T-helper 1 cell treated with Interleukin-12 subunit alpha and Interleukin-12 subunit beta and Interleukin-4 antibody, amounts not matched to agents 30 μg/mL and 1 μg/mL, for 36 hours (primary cell): ENCODE measurements around the gene APOM.

ENCODE experiments used
- H3K27ac Mint-ChIP-seq: one replicate; pipeline ENCODE4 v1.8.0; 2021; ENCODE audit warnings: mild to moderate bottlenecking, mixed read lengths
- H3K27me3 Mint-ChIP-seq: one replicate; pipeline ENCODE4 v1.8.0; 2021; ENCODE audit warnings: low read depth, mixed read lengths
- H3K36me3 Mint-ChIP-seq: one replicate; pipeline ENCODE4 v1.8.0; 2021; ENCODE audit warnings: low read depth, mixed read lengths
- H3K4me1 Mint-ChIP-seq: one replicate; pipeline ENCODE4 v1.8.0; 2021; ENCODE audit warnings: low read depth, mixed read lengths
- H3K4me3 Mint-ChIP-seq: one replicate; pipeline ENCODE4 v1.8.0; 2021; ENCODE audit warnings: mild to moderate bottlenecking, moderate library complexity, mixed read lengths
- H3K9me3 Mint-ChIP-seq: one replicate; pipeline ENCODE4 v1.8.0; 2021; ENCODE audit warnings: mixed read lengths

Gene APOM

GRCh38 chr6:31659649-31660380 is 4.1 kb downstream of the APOM start:
- peaks cover 57% of the 10 kb centered on the region for H3K36me3 Mint-ChIP-seq
- peak overlapping the region; percentile 88 for H3K27ac Mint-ChIP-seq
- no peaks in the 10 kb centered on the region for H3K27me3 Mint-ChIP-seq
- no peaks in the 10 kb centered on the region for H3K9me3 Mint-ChIP-seq
- peak overlapping the region; percentile 93 for H3K4me3 Mint-ChIP-seq
- H3K4me1 Mint-ChIP-seq: peaks cover 60% of the 10 kb centered on the region

- Mint-ChIP-seq H3K36me3 (peaks cover 55% of the 10 kb centered on the region), H3K27me3 (no peaks in the 10 kb centered on the region), H3K27ac (peak within 1 kb of the TSS; percentile 88), H3K4me3 (peak within 1 kb of the TSS; percentile 93), H3K9me3 (no peaks in the 10 kb centered on the region), H3K4me1 (peaks cover 58% of the 10 kb centered on the region)
These were observed 4.9 kb downstream of the APOM start, which contains the start of gene C6orf47 for GRCh38 chr6:31660381-31661261. Gene C6orf47 (minus strand): TSS chr6:31660778. CDS start chr6:31659947, 831 bp downstream.

GRCh38 chr6:31661262-31662123 is 5.8 kb downstream of the APOM start:
- H3K4me3 Mint-ChIP-seq: peak overlapping the region; percentile 93
- no peaks in the 10 kb centered on the region for H3K9me3 Mint-ChIP-seq
- H3K27ac Mint-ChIP-seq: peak overlapping the region; percentile 73
- H3K27me3 Mint-ChIP-seq: no peaks in the 10 kb centered on the region
- peaks cover 60% of the 10 kb centered on the region for H3K4me1 Mint-ChIP-seq
- peaks cover 58% of the 10 kb centered on the region for H3K36me3 Mint-ChIP-seq

GRCh38 chr6:31662124-31662723 is 6.5 kb downstream of the APOM start:
- Mint-ChIP-seq H3K27ac (no peak overlapping the region), H3K4me1 (peaks cover 63% of the 10 kb centered on the region), H3K36me3 (peaks cover 59% of the 10 kb centered on the region), H3K27me3 (no peaks in the 10 kb centered on the region), H3K4me3 (peak overlapping the region; percentile 44), H3K9me3 (no peaks in the 10 kb centered on the region)

- Mint-ChIP-seq H3K4me1 (peaks cover 61% of the 10 kb centered on the region), H3K4me3 (peak overlapping the region; percentile 95), H3K27ac (peak overlapping the region; percentile 95), H3K9me3 (no peaks in the 10 kb centered on the region), H3K36me3 (peaks cover 59% of the 10 kb centered on the region), H3K27me3 (no peaks in the 10 kb centered on the region)
These were observed 7.6 kb downstream of the APOM start for GRCh38 chr6:31663126-31663960.

GRCh38 chr6:31663961-31664789 is 8.5 kb downstream of the APOM start:
- Mint-ChIP-seq H3K4me3 (peak overlapping the region; percentile 95), H3K27ac (peak overlapping the region; percentile 95), H3K9me3 (no peaks in the 10 kb centered on the region), H3K27me3 (no peaks in the 10 kb centered on the region), H3K4me1 (peaks cover 59% of the 10 kb centered on the region), H3K36me3 (peaks cover 63% of the 10 kb centered on the region)

GRCh38 chr6:31664790-31665500 is 9.3 kb downstream of the APOM start, which contains the start of gene GPANK1:
Gene GPANK1 (minus strand): TSS chr6:31664997. CDS start chr6:31664478, 519 bp downstream.
- no peaks in the 10 kb centered on the region for H3K9me3 Mint-ChIP-seq
- H3K27ac Mint-ChIP-seq: peak within 1 kb of the TSS; percentile 95
- peaks cover 52% of the 10 kb centered on the region for H3K4me1 Mint-ChIP-seq
- peak within 1 kb of the TSS; percentile 95 for H3K4me3 Mint-ChIP-seq
- H3K27me3 Mint-ChIP-seq: no peaks in the 10 kb centered on the region
- peaks cover 69% of the 10 kb centered on the region for H3K36me3 Mint-ChIP-seq

GRCh38 chr6:31665501-31666336 is 10.0 kb downstream of the APOM start, which contains the start of gene CSNK2B:
Gene CSNK2B (plus strand): TSS chr6:31666080. CDS start chr6:31666832, 752 bp downstream.
- peak within 1 kb of the TSS; percentile 95 for H3K4me3 Mint-ChIP-seq
- peaks cover 74% of the 10 kb centered on the region for H3K36me3 Mint-ChIP-seq
- H3K4me1 Mint-ChIP-seq: peaks cover 50% of the 10 kb centered on the region
- H3K27ac Mint-ChIP-seq: peak within 1 kb of the TSS; percentile 95
- no peaks in the 10 kb centered on the region for H3K9me3 Mint-ChIP-seq
- H3K27me3 Mint-ChIP-seq: no peaks in the 10 kb centered on the region

GRCh38 chr6:31666337-31666965 is 10.8 kb downstream of the APOM start:
- peak overlapping the region; percentile 95 for H3K27ac Mint-ChIP-seq
- peaks cover 75% of the 10 kb centered on the region for H3K36me3 Mint-ChIP-seq
- H3K4me3 Mint-ChIP-seq: peak overlapping the region; percentile 95

GRCh38 chr6:31669676-31670075 is 14.0 kb downstream of the APOM start, which contains the start of gene LY6G5B:
Gene LY6G5B (plus strand): TSS chr6:31669976. CDS start chr6:31670951, 975 bp downstream.
- no peaks in the 10 kb centered on the region for H3K27me3 Mint-ChIP-seq
- peaks cover 24% of the 10 kb centered on the region for H3K4me1 Mint-ChIP-seq
- H3K4me3 Mint-ChIP-seq: no peak within 1 kb of the TSS
- no peaks in the 10 kb centered on the region for H3K9me3 Mint-ChIP-seq
- H3K36me3 Mint-ChIP-seq: peaks cover 67% of the 10 kb centered on the region
- H3K27ac Mint-ChIP-seq: no peak within 1 kb of the TSS

More at GRCh38 chr6:31666337-31666965, 10.8 kb downstream of the APOM start:
- Mint-ChIP-seq H3K27me3 (no peaks in the 10 kb centered on the region), H3K4me1 (peaks cover 45% of the 10 kb centered on the region), H3K9me3 (no peaks in the 10 kb centered on the region)
